GM18858 (cell line): Measurements from ENCODE around the gene CD81.

ENCODE experiments used
- ATAC-seq: cut with Tn5 transposase; IDR thresholded peaks from one replicate; pipeline ENCODE4 v1.9.1; 2021; ENCODE audit not compliant: unreplicated experiment

Gene CD81

GRCh38 chr11:2388431-2389376 is 11.6 kb downstream of the CD81 start:
- no peak for ATAC-seq

- no peak for ATAC-seq
These were observed 12.4 kb downstream of the CD81 start for GRCh38 chr11:2389377-2390026.

GRCh38 chr11:2390091-2390724 is 13.1 kb downstream of the CD81 start:
- ATAC-seq = no peak

- ATAC-seq = no peak
These were observed 13.6 kb downstream of the CD81 start for GRCh38 chr11:2390725-2391151.

- no peak for ATAC-seq
These were observed 14.3 kb downstream of the CD81 start for GRCh38 chr11:2391181-2391975.

- no peak for ATAC-seq
These were observed 15.3 kb downstream of the CD81 start for GRCh38 chr11:2392241-2392959.

GRCh38 chr11:2393111-2393868 is 16.2 kb downstream of the CD81 start:
- ATAC-seq = no peak

- no peak for ATAC-seq
These were observed 17.1 kb downstream of the CD81 start for GRCh38 chr11:2393941-2394817.

GRCh38 chr11:2394818-2395105 is 17.7 kb downstream of the CD81 start:
- no peak for ATAC-seq

- ATAC-seq = no peak
These were observed 18.2 kb downstream of the CD81 start for GRCh38 chr11:2395211-2395730.

GRCh38 chr11:2395856-2396255 is 18.7 kb downstream of the CD81 start:
- ATAC-seq = no peak

GRCh38 chr11:2396471-2396870 is 19.4 kb downstream of the CD81 start:
- no peak for ATAC-seq

- ATAC-seq = no peak
These were observed 19.9 kb downstream of the CD81 start for GRCh38 chr11:2397005-2397404.

- ATAC-seq = no peak
These were observed 21.7 kb downstream of the CD81 start for GRCh38 chr11:2398664-2399355.

GRCh38 chr11:2399488-2400068 is 22.5 kb downstream of the CD81 start:
- peak; percentile 2 for ATAC-seq

- peak; percentile 72 for ATAC-seq
These were observed 23.1 kb downstream of the CD81 start, which contains the start of gene TSSC4 for GRCh38 chr11:2400069-2400761. TSSC4 (plus strand) TSS chr11:2400750; CDS start chr11:2402634, 1,884 bp downstream.
